ENCODE results near the gene LRFN4.

- no peak for TF ChIP-seq POLR2AphosphoS5 (IDR thresholded peaks at IDR 0.05)
- no peak for TF ChIP-seq POLR2A (IDR thresholded peaks at IDR 0.05)
Observed at GRCh38 chr11:66874232-66874631, 17.4 kb downstream of the LRFN4 start.

Data from spleen (tissue), 3 donors.